HG02885 (cell line): Measurements from ENCODE around the gene LTO1.

Source experiments
- ATAC-seq: cut with Tn5 transposase; IDR thresholded peaks from one replicate; pipeline ENCODE4 v1.9.1; 2021; ENCODE audit warnings: mild to moderate bottlenecking; ENCODE audit not compliant: unreplicated experiment, poor library complexity

Gene LTO1

DNA sequence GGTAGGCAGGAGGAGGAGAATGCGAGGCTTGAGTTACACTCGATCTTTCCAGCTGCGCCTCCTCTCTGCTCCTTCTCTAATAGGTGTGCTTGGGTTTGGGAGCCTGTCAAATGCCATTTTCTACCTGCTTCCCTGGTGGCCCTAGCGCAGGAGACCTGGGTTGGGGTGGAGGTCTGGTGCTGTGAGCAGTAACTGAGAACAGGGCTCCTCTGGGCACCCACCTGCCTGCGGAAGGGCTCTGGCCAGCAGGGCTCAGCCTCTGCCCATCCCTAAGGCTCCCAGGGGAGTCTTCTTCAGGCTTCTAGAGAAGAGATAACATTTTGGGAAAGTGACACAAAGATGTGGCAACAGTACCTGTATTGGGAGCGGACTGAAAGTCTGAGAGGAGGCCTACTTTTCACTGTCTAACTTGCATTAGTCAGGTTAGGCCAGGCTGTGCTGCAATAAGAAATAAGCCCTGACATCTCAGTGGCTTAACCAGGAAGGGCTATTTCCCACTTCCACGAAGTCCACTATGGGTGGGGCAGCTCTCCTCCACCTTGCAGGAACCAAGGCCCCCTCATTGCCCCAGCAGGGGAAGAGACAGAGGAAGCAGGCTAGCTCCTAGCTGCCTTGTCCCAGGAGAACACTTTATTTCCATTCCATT lies 7.7 kb upstream of the LTO1 start:
- ATAC-seq = no peak

- no peak for ATAC-seq
Observed at GRCh38 chr11:69682221-69682620, 7.1 kb upstream of the LTO1 start.

DNA sequence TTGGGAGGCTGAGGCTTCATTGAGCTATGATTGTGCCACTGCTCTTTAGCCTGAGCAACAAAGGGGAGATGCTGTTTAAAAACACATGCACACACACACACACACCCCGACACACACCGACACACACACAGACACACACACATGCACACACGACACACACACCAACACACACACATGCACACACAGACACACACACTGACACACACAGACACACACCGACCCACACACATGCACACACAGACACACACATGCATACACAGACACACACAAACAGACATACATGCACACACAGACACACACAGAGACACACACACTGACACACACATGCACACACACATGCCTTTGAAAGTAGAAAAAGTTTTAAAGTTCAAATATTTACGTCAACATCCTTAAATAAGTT lies 5.5 kb upstream of the LTO1 start:
- no peak for ATAC-seq

- ATAC-seq = no peak
Observed at GRCh38 chr11:69677749-69678148, 2.6 kb upstream of the LTO1 start.

DNA sequence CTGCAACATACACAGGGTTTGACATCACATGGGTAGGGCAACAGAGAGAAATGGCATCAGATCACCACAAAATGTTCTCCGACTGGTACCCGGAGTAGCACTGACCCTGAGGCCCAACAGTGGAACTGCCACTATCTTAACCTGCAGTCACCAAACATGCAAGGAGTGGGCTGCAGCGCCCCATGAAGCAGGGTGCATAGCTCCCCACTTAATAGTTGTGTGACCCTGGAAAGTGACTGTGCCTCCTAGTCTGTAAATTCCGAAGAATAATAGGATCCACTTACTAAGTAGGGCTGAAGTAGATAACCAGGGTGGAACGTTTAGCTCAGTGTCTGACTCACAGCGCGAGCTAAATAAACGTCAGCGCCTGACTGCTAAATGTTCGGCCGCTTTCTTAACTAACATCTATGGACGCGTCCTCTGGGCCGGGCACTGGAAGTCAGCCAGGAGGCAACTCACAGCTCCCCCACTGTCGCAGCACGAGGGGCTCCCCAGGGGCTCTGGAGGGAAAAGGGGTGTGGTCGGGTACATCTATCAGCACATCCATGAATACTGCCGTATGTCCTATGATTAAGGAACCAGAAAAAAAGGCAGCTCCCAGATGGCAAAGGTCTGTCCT lies 777 bp downstream of the LTO1 start:
- ATAC-seq = no peak

DNA sequence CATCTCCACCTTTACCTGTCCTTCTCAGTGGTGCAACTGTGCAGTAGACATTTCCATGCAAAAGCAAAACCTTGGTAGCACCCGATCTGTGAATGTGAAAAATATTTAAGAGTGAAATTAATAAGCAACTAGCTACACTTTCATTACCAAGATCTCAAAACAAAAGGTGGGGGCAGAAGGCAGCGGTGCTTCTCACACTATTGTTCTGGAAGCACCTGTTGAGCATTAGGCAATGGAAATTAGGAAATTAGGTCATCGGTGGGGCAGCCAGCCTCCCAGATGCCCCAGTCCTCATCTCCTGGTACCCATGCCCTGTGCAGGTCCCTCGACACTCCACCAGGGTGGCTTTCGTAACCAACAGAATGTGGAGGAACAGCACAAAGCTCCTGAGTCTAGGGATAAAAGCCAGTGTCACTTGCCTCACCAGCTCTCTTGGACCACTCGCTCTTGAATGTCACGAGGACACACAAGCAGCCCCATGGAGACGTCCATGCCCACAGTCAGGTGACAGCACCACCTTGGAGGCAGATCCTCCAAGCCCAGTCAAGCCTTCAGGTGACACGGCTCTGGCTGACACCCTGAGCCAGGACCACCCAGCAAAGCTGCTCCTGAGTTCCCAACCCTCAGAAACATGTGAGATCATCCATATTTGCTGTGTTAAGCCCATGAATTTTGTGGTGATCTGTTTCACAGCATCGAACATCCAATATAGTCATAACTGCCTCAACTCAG lies 3.3 kb downstream of the LTO1 start:
- ATAC-seq = no peak

- no peak for ATAC-seq
Observed at GRCh38 chr11:69670158-69670845, 4.9 kb downstream of the LTO1 start.

DNA sequence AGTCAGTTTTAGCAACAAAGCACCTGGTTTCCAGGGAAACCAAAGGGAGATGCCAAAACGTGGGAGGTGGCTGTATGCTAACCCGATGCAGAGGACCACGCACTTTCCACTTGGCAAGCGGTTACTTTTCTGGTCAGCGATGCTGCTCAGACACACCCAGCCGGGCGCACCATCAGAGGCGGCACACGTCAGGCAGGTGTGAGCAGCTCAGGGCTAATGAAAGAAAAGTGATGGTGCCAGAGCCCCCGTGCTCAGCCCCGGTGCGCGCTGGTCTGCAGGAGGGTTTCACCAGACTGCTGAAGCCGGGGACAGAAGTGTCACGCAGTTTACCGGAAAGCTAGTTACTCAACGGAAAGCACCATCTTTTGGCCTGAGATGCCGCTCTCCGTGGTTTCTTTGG lies 5.7 kb downstream of the LTO1 start:
- no peak for ATAC-seq

- ATAC-seq = no peak
Observed at GRCh38 chr11:69667619-69668604, 7.2 kb downstream of the LTO1 start.

- ATAC-seq = no peak
Observed at GRCh38 chr11:69666752-69667536, 8.2 kb downstream of the LTO1 start.

GRCh38 chr11:69666261-69666660 lies 8.9 kb downstream of the LTO1 start:
- ATAC-seq = no peak

DNA sequence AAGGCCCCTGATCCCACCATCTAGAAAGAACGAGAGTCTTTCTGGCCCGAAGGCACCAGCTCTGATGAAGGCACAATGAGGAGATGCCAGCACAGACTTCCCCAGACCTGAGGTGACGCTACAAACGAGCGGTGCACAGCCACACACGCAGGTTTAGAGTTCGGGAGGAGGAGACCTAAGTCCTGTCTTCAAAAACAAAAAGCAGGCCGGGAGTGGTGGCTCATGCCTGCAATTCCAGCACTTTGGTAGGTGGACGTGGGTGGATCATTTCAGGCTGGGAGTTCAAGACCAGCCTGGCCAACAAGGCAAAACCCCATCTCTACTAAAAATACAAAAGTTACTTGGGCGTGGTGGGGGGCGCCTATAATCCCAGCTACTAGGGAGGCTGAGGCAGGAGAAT lies 9.5 kb downstream of the LTO1 start:
- no peak for ATAC-seq

DNA sequence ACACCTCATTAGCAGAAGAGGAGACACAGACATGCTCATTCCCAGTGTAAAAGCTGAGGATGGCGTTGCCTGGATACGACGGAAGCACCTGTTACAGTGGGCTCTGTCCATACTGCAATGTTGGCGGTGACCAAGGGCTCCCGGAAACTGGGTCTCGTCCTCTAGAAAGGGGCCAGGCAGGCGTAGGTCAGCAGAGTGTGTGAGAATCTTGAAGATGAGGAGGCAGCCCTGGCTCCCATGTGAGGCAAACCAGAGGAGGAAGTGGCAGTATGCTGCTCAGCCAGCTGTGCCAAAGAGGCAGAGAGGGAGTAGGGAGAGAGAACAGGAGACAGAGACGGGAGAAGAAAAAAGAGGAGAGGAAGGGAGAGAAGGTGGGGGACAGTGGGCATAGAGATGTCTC lies 10.3 kb downstream of the LTO1 start:
- no peak for ATAC-seq

DNA sequence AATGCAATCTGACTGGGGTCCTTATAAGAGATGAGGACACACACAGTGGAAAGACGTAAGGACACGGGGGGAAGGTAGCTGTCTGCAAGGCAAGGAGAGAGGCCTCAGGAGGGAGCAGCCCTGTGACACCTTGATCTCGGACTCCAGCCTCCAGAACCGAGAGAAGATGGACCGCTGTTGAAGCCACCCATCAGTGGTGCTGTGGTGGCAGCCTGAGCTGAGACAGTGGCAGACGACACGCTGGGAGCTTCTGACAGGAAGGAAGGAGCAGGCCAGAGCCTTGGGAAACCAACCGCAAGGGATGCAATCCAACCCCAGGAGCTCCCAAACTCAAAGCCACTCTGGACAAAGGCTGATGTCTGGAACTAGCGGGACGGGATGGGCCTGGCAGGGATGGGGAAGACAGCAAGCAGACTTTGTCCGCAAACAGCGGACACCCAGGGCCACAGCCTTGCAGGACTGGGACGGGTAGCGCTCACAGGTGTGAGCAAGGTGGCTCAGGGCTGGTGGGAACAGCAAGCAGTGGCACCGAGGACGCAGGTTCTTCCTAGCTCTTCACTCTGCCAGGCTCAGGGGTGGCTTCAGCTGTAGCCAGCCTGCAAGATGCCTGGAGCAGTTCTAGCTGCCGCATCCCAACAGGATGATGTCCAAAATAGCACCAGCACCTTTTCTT lies 10.9 kb downstream of the LTO1 start:
- ATAC-seq = no peak

DNA sequence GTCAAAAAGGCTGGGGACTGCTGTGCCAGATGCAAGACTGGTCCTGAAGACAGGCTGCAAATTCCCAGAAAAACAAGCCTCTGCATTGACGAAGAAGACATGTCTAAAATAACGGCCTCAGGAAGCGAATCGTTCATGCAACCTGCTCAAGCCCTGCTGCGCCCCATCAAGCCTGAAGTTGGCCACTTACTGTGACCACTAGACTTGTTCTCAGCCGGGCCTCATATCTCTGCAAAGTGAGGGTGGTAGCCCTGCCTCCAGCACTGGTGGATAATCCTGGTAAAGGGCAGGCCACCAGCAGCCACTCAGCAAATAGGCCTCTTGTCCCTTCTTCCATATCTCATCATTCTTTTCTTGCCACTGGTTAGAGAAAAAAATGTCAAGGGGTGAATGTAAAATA lies 11.8 kb downstream of the LTO1 start:
- no peak for ATAC-seq

GRCh38 chr11:69662806-69663205 lies 12.3 kb downstream of the LTO1 start:
- ATAC-seq = no peak

DNA sequence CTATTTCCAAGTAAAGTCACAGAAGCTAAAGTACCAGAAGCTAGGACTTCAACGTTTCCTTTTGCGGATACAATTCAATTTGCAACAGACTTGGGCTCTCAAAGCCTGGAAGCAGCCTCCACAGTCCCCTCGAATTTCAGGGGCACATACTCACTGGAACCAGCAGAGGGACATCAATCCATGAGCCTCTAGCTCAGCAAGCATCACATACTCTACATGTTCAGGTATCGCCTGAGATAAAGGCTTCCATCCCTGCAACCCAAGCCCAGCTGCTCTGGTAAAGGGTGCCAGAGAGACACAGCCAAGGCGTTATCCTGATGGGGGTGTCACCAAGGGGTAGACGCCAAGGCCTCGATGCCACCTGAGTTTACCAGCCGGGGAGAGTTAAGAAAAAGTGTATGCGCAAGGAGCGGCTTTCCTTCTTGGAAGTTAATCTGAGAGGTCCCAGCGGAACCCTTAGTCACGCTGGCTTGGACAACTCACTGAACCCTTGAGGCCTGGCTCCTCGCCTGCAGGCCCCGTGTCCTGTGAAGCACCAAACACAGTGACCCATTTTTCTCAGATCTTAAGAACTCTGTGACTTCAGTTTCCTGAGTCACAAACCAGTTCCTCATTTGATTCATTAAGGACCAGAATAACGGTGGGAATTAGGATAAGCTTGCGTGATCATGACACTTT lies 13.0 kb downstream of the LTO1 start:
- ATAC-seq = no peak

GRCh38 chr11:69661413-69661715 lies 13.8 kb downstream of the LTO1 start:
- ATAC-seq = no peak
